Smooth muscle cell (in vitro differentiated cells): ENCODE results near the gene TNPO2. TPM values are rescaled to one million over a fixed set of nuclear protein-coding genes. Genes with fewer than 3 reads are reported as not detected.

Experiments used
- DNase-seq: peaks from one replicate; lab custom pipeline; 2025; ENCODE audit not compliant: unreplicated experiment; lab: John Stamatoyannopoulos, UW
- H2AFZ ChIP-seq: fragments of 200-600 bp; sonication (generic); 2 replicates; pipeline ENCODE4 v1.6.0; 2016; ENCODE audit warnings: antibody characterized with exemption, low read depth, mild to moderate bottlenecking
- H3F3A ChIP-seq: fragments of 200-600 bp; sonication (generic); 2 replicates; pipeline ENCODE4 v1.6.0; 2017; ENCODE audit warnings: antibody characterized with exemption, low read depth
- H3K27ac ChIP-seq: fragments of 200-600 bp; sonication (generic); 2 replicates; pipeline ENCODE4 v1.5.1; 2016; ENCODE audit warnings: low read depth, mild to moderate bottlenecking
- H3K27me3 ChIP-seq: fragments of 200-600 bp; sonication (generic); 2 replicates; pipeline ENCODE4 v1.6.1; 2016; ENCODE audit warnings: low read depth, mild to moderate bottlenecking
- H3K36me3 ChIP-seq: fragments of 200-600 bp; sonication (generic); 2 replicates; pipeline ENCODE4 v1.5.1; 2016; ENCODE audit warnings: low read depth
- H3K4me1 ChIP-seq: fragments of 200-600 bp; sonication (generic); 2 replicates; pipeline ENCODE4 v1.5.1; 2016; ENCODE audit warnings: low read depth
- H3K4me2 ChIP-seq: fragments of 200-600 bp; sonication (generic); 2 replicates; pipeline ENCODE4 v1.6.0; 2016; ENCODE audit warnings: mild to moderate bottlenecking
- H3K4me3 ChIP-seq: fragments of 200-600 bp; sonication (generic); 2 replicates; pipeline ENCODE4 v1.5.1; 2016; ENCODE audit warnings: mild to moderate bottlenecking
- H3K79me2 ChIP-seq: fragments of 200-600 bp; sonication (generic); 2 replicates; pipeline ENCODE4 v1.6.0; 2016; ENCODE audit warnings: low read depth, mild to moderate bottlenecking
- H3K9ac ChIP-seq: fragments of 200-600 bp; sonication (generic); 2 replicates; pipeline ENCODE4 v1.6.0; 2016; ENCODE audit warnings: low read depth
- H3K9me3 ChIP-seq: fragments of 200-600 bp; sonication (generic); replicated peaks from 2 replicates; pipeline ENCODE4 v1.5.1; 2016; ENCODE audit warnings: low read depth
- H4K20me1 ChIP-seq: fragments of 200-600 bp; sonication (generic); 2 replicates; pipeline ENCODE4 v1.6.0; 2016; ENCODE audit warnings: low read depth
- CTCF ChIP-seq: fragments of 200-600 bp; sonication (generic); IDR thresholded peaks from 2 replicates; pipeline ENCODE4 v1.5.1; 2017; ENCODE audit warnings: borderline replicate concordance, mild to moderate bottlenecking, antibody characterized with exemption; ENCODE audit not compliant: insufficient read depth, poor library complexity, severe bottlenecking
- WGBS: methylation state at CpG from one replicate; pipeline ENCODE4 v1.1.7; 2016; ENCODE audit warnings: low lambda C conversion rate; 5-methylcytosine and 5-hydroxymethylcytosine counted together
- polyA plus RNA-seq: library from polyadenylated mRNA; unstranded; fragments of >200 nt; fragmentation: Nextera tagmentation; extraction: Ambion mirVana; gene quantifications from 2 replicates; pipeline ENCODE4 v1.2.1, GENCODE V29; 2016
- total RNA-seq: library from RNA; depleted of rRNA; stranded (reverse); fragments of >200 nt; gene quantifications from 2 replicates; pipeline ENCODE4 v1.2.3, GENCODE V29; 2014

Gene TNPO2
- total and polyA plus RNA-seq, 2 experiments from 2014 or later: 8.7 to 45.4 TPM

GRCh38 chr19:12705654-12706331 lies 17.9 kb downstream of the TNPO2 start:
- H3K4me1 ChIP-seq: no peaks in the 10 kb centered on the region
- no peaks in the 10 kb centered on the region for H3F3A ChIP-seq
- no peak for DNase-seq
- H3K27ac ChIP-seq: no peak overlapping the region
- no peaks in the 10 kb centered on the region for H3K9me3 ChIP-seq
- no peaks in the 10 kb centered on the region for H3K79me2 ChIP-seq
- no peak overlapping the region for H2AFZ ChIP-seq
- no peaks in the 10 kb centered on the region for H4K20me1 ChIP-seq
- WGBS: 96% methylated on average over 25 of the region's 29 CpGs
- no peak for TF ChIP-seq CTCF
- no peak overlapping the region for H3K4me2 ChIP-seq
- H3K36me3 ChIP-seq: peaks cover 6% of the 10 kb centered on the region
- H3K27me3 ChIP-seq: no peaks in the 10 kb centered on the region
- no peak overlapping the region for H3K4me3 ChIP-seq
- H3K9ac ChIP-seq: no peak overlapping the region

- H3K27me3 ChIP-seq: no peaks in the 10 kb centered on the region
- no peak overlapping the region for H3K4me3 ChIP-seq
- no peaks in the 10 kb centered on the region for H3K79me2 ChIP-seq
- TF ChIP-seq CTCF: no peak
- H3K4me2 ChIP-seq: no peak overlapping the region
- no peaks in the 10 kb centered on the region for H3K9me3 ChIP-seq
- H4K20me1 ChIP-seq: no peaks in the 10 kb centered on the region
- H3K27ac ChIP-seq: no peak overlapping the region
- no peak overlapping the region for H2AFZ ChIP-seq
- H3K9ac ChIP-seq: no peak overlapping the region
- H3K4me1 ChIP-seq: no peaks in the 10 kb centered on the region
- WGBS: 98% methylated on average over 13 of the region's 13 CpGs
- H3K36me3 ChIP-seq: peaks cover 6% of the 10 kb centered on the region
- DNase-seq: no peak
- H3F3A ChIP-seq: no peaks in the 10 kb centered on the region
These were observed 18.6 kb downstream of the TNPO2 start for GRCh38 chr19:12705169-12705568.

- Histone ChIP-seq H3K36me3 (no peaks in the 10 kb centered on the region), H3K9ac (no peak overlapping the region), H3K4me3 (no peak overlapping the region), H3K27me3 (no peaks in the 10 kb centered on the region), H3K4me2 (no peak overlapping the region), H2AFZ (no peak overlapping the region), H3K79me2 (no peaks in the 10 kb centered on the region), H3K9me3 (no peaks in the 10 kb centered on the region), H3K27ac (no peak overlapping the region), H3F3A (peaks cover 5% of the 10 kb centered on the region), H3K4me1 (no peaks in the 10 kb centered on the region), H4K20me1 (no peaks in the 10 kb centered on the region)
- TF ChIP-seq CTCF: no peak
- WGBS: 87% methylated on average over 9 of the region's 9 CpGs
- no peak for DNase-seq
These were observed 20.7 kb downstream of the TNPO2 start for GRCh38 chr19:12703046-12703445.
